HG03039 (cell line): ENCODE measurements around the gene LOXL1.
A peak's percentile ranks its signal among the peaks of the same experiment; 100 is the strongest.

Source experiments
- ATAC-seq: cut with Tn5 transposase; IDR thresholded peaks from one replicate; pipeline ENCODE4 v1.9.1; 2021; ENCODE audit warnings: mild to moderate bottlenecking, moderate library complexity; ENCODE audit not compliant: unreplicated experiment

LOXL1 gene

GRCh38 chr15:73990250-73991005, 64.2 kb downstream of the LOXL1 start:
- ATAC-seq: no peak

- no peak for ATAC-seq
Measured at GRCh38 chr15:73991260-73991659, 65.0 kb downstream of the LOXL1 start.

DNA sequence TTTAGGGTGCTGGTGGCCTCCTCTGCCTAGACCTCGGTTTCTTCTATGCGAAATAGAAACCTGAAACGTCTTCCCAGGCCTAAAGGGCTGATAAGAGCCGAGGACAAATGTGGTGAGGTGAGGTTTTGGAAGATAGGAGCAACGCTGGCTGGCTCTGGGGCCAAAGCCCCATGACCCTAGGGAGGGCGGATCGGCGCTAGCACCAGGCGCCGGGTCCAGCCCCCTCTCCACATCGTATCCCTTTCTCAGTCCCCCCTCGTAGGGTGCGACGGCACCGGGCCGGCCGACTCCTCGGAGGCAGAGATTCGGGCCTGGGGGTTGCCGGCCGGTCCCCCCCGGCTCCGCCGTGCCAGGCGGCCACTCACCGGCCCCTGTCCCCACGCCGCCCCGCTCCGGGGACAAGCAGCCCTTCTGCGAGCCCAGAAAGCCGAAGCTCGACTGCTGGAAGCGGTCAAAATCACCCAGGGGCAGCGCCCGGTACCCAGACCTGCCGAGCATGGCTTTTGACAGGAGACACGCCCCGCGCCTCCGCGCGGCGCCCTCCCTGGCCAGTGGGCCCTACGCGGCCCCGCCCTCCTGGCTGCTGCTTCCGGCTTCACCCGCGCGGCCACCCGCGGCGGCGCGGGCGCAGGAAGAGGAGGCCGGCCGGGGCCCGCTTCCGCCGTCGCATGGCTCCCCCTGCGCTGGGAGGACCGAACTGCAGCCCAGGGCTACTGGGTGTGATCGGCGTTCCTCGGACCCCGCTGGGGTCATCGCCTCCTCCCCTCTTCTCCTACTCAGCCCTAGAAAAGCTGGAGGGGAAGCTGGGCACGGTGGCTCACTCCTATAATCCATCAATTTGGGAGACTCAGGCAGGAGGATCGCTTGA, 65.7 kb downstream of the LOXL1 start, which contains the start of gene STOML1:
Gene STOML1 (minus strand): TSS at position 570 of the 868 bp plus-strand sequence. CDS start 72 bp downstream, at position 498.
- peak; percentile 60 for ATAC-seq

DNA sequence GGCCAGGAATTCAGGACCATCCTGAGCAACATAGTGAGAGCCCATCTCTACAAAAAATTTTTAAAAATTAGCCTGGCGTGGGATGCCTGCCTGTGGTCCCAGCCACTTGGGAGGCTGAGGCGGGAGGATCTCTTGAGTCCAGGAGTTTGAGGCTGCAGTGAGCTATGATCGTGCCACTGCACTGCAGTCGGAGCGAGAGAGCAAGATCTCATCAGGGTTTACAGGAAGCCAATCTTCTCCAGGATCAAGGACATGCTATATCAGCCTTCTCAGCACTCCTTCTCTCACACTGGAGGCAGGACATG, 66.3 kb downstream of the LOXL1 start:
- ATAC-seq: no peak

DNA sequence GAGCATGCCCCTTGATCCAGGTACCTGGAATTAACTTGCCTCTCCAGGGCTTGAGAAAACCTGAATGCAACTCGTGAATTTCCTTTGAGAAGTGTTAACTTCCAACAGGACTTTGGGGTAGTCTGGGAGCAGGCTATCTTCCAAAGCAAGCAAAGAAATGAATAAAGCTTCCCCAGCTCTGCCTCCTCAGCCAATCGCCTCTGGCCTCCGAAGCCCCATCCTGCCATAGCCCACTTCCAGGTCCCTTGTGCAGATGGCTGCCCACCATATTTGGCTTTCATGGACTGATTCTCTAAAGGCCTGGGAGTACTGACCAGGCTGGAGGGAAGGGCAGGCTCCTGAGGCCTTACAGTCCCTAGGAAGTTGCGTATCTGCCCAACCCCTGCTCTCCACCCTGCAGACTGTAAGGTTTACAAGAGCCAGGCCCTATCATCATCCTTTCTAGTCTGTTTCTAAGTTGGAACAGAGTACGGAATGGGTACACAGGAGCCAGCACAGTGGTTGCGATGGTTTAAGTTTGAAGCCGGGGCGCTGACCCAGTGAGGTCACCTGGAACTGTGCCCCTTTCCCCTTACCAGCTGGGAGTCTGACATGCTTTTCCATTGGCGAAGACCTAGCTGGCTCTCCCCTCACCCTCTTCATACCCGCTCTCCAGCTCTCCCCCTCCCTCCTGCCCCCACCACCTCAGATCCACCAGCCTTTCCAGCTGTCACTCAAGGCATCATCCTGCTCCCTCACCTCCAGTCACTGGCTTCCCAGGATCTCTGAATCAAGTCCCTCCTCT, 67.1 kb downstream of the LOXL1 start:
- no peak for ATAC-seq

DNA sequence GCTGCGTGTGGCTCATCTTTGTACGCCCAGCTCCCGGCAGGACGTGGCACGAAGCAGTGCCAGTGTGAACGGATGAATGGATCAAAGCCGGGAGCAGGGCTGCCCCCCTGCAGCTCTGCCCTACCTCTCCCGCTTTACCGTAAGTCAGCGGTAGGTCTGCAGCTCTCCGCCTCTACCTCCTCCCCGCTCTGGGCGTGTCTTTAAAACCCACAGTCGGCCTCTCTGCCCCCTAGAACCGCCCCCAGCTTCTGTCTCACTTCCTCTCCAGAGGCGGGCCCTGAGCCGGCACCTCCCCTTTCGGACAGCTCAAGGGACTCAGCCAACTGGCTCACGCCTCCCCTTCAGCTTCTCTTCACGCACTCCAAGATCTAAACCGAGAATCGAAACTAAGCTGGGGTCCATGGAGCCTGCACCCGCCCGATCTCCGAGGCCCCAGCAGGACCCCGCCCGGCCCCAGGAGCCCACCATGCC, 68.2 kb downstream of the LOXL1 start, which contains the start of gene PML:
Gene PML (plus strand): TSS at position 304 of the 471 bp plus-strand sequence. CDS start 97 bp downstream, at position 401.
- peak; percentile 70 for ATAC-seq

DNA sequence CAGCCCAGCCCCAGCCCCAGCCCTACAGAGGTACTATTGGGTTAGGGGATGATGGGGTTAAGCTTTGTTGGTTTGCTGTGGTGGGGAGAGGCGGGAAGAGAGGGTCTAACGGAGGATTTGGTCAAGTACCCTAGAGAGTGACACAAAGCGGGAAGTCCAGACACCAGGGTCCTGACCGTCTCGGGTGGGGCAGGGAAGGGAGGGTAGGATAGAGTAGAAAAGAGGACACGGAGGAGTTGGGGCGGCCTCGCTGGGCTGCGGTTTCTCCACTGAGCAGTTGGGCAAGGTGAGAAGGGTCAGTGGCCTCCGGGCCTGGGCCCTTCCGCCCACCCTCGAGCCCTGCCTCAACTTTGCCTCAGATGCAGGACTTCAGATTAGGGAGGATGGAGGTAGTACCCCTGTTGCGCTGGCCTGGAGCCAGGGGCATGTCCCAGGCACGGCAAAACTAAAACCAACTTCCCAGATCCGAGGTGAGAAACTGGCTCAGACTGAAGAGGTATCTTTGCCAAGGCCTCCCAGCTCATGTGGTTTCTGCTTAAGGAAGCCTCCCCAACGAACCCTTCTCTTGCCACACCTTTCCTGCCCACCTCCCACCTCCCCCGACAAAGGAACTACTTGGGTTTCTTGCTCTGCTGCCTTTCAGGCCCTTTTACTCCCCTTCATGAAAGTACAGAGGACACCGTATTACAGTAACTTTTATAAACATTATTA, 68.8 kb downstream of the LOXL1 start:
- ATAC-seq: no peak

DNA sequence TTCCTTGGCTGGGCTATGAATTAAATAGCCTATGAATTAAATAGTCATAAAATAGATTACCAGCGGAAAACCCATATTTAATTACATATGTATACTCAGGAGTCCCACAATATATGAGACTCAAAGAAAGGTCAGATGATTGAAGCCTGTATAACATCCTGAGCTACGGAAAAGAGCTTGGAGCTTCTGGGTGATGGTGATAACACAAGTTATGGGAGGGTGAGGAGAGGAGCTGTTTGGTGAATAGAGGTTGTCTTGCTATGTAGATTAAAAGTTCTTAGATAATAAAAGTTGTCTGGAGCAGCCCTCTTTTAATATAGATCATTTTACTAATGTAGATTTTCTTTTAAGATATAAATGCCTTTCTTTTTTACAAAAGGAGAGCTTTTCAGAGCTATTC, 70.0 kb downstream of the LOXL1 start:
- no peak for ATAC-seq

- no peak for ATAC-seq
Measured at GRCh38 chr15:73996939-73997338, 70.7 kb downstream of the LOXL1 start.

- no peak for ATAC-seq
Measured at GRCh38 chr15:73997986-73998385, 71.7 kb downstream of the LOXL1 start.
